Effector CD8-positive, alpha-beta T cell (primary cell): ENCODE measurements around the gene PAEP.

ENCODE experiments used
- DNase-seq: peaks from one replicate; lab custom pipeline; 2025; lab: John Stamatoyannopoulos, UW

The PAEP gene

DNA sequence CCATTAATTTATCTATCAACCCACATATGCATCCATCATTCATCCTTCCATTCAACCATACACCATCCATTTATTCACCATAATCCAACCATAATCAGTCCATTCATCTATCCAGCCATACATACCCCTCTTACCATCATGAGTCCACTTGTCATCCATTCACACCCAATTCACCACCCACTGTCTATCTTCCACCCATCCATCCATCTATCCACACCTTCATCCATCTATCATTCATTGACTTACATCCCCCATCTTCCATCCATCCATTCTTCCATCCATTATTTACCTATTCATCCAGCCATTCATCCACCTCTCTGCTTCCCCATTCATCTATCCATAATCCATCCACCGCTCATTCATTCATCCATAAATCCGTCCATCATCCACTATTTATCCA, 17.8 kb downstream of the PAEP start:
- no peak for DNase-seq

DNA sequence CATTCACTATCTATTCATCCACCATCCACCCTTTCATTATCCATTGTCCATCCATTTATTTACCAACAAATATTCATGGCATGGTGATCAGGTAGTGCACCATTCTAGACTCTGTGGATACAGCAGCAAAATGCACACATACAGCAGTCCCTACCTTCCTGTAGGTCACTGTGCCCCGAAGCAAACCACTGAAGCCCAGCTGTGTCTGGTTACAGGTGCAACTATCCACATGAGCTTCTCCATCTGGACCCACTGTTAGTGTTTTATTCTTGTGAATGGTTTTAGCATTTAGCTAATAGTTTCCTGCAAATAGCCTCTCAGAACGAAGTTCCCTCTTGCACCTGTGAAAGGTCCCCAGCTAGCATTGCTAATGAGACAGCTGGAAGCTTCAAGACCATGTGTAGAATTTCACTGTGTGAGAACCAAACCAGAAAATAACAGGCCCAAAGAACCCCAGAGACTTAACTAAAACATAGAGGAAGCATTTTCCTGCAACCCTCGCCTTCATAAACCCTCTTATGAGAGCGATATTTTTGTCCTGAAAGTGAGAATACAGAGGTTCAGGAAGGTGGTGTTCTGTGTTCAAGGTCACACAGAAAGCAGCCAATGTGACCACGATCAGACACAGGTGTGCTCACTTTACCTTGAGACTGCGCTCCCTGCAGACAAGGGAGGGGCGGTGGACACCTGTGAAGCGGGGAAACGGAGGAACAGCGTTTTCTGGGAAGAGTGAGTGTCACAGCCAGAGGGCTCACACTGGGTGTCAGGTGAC, 18.5 kb downstream of the PAEP start:
- DNase-seq: no peak

- DNase-seq: no peak
Measured at GRCh38 chr9:135580664-135581380, 19.3 kb downstream of the PAEP start.

DNA sequence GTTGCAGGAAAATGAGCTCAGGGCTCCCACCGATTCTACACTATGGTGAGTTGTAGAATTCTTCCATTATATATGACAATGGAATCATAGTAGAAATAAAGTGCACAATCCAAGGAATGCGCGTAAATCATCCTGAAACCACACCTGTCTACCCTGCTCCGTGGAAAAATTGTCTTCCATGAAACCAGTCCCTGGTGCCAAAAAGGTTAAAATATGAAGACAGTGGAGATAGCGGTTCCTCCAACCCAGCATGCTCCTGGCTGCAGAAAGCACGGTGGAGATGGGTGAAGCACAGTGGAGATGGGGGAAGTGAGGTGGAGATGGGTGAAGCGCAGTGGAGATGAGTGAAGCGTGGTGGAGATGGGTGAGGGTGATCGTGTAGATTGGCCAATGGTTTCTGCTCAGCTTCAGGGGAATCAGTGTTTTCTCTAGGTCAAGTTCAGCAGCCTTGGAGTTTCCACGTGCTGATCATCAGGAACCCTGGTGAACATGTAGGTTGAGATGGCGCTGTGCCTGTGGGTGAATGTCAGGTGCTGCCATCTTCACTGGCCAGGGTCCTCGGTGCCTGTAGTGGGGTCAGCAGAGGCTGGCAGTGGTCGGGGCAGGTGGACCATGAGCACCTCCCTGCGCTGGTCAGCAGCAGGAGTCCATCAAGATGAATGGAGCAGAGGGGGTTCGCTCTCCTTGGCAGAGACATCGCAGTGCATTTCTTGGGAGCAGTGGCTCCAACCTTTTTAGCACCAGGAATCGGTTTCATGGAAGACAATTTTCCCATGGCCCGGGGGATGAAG, 20.3 kb downstream of the PAEP start:
- DNase-seq: no peak

- DNase-seq: no peak
Measured at GRCh38 chr9:135582541-135582940, 21.0 kb downstream of the PAEP start.

GRCh38 chr9:135582966-135583687, 21.6 kb downstream of the PAEP start:
- DNase-seq: no peak

- DNase-seq: no peak
Measured at GRCh38 chr9:135583688-135584011, 22.1 kb downstream of the PAEP start.

- no peak for DNase-seq
Measured at GRCh38 chr9:135584371-135584770, 22.8 kb downstream of the PAEP start.

DNA sequence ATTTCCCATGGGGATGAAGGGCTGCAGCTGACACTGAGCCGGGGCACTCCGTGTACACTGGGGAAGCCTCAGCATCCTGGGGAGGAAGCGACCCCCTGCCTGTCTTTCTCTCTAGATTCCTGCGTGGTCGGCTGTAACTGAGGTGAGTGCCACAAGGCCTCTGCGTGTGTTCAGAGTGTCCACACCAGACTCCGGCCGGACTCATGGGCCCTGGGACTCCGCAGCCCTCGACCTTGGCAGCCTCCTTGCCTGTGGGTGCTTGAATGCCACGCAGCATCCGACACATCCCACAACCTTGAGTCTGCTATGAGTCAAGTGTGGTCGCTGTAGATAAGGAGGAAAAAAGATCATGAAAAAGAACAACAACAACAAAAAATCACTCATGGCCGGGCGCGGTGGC, 23.4 kb downstream of the PAEP start:
- DNase-seq: no peak

DNA sequence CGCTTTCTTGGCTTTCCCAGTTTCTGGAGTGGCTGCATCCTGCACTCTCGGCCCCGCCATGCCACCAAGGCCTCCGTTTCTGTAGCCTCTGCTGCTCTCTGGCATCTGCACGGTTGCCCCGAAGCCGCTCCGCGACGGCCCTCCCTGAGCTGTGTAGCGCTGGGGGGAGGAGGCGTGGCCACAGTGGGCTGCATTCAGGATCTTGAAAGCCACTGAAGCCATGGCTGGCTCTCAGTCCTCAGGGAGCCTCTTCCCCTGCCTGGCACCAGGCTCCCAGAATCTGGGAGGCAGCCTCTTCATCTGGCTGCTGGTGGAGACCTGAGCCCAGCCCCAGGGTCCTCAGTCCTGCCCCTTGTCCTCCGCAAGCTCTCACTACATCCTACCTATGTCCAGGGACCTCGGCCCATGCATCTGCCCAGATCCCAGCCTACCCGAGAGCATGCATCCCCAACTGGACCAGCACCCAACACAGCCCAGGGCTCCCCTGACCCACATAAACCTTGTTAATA, 25.1 kb downstream of the PAEP start:
- DNase-seq: no peak

DNA sequence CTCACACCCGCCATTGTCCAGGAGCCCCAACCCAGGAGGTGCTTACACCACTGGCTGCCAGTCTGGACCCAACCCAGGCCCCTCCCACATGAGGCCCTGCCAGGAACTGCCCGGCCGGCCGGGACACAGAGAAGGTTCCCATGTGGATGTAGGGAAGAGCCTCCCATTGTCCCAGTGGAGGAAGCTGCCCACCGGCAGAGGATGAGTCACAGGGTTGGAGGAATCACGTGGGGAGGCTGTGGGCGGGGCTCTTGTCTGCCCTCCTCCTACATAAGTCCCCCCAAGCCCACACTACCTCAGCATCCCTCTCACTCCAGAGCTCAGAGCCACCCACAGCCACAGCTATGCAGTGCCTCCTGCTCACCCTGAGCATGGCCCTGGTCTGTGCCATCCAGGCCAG, 26.1 kb downstream of the PAEP start:
- DNase-seq: no peak

DNA sequence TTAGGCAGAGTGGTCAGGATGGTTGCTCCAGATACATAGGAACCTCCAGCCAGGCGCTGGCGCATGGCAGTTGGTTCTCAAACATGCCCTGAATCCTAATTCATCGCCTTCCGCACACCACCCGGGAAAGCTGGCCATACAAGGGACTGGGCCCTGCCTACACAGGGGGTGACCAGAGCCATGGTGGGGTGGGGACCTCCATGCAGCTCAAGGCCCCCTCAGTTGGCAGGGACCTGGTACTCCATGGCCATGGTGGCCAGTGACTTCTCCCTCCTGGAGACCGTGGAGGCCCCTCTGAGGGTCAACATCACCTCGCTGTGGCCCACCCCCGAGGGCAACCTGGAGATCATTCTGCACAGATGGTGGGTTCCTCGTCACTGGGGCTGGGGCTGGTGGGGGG, 26.8 kb downstream of the PAEP start:
- DNase-seq: no peak

DNA sequence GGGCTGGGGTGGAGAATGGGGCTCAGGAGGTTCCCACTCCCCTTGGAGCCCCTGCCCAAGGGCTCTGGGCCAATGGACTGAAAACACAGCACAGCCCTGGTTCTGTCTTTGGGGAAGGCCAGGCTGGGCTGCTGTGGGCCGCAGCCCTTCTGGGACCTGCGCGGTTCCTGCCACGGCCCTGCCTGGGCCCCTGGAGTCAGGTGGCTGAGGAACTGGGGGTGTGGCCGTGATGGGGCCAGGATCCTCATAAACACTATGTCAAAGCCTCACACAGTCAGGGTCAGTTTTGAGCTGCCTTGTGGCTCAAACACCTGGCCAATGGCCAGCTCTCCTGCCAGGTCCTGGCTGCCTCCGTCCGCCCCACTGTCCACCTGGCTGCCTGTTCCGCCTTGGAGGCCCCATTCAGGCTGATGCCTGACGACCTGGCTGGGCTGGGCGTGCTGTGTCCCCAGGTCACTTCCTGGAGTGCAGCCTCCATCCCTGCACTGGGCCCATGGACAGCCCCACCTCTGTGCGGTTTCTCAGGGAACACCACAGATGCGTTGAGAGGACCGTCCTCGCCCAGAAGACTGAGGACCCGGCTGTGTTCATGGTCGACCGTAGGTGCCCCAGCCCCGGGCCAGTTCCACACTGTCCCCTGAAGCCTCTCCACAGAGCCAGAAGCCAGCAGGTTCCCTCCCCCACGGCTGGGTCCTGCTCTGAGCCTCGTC, 27.5 kb downstream of the PAEP start:
- DNase-seq: no peak

DNA sequence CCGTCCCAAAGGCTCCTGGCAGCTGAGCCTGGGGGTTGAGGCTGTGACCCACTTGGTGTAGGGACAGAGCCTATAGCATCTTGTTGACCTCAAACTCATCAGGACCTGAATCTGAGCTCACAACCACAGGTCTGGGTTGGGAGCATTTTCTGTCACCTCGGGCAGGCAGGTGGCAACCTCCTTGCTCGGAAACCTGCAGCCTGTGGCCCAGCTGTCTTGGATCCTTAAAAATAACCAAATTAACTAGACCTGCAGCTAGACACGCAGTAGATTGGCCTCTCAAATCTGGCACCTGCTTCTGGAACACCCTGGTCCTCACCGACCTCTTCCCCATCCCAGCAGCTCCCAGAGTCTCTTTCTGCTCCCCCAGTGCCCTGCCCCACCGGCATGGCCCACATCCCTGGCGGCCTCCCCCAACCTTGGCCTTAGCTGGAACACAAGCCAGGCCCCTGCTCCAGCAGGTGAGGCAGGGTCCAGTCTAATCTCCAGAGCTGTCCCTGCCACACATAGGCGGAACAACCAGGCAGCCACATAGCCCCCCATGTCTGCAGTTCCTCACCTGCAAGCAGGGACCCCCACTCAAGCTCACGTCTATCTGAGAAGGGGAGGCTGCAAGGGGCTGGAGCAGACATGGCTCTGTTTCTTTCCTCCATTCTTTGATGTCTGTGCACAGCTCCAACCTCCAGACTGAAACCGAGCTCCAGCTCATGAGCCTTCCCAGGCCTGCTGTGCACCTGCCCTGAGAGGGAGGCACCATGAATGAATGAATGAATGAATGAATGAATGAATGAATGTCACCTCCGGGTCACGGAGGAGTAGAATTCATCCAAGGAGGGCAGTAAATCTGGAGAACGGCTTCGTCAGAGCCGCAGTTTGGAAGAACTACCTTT, 28.3 kb downstream of the PAEP start:
- no peak for DNase-seq

DNA sequence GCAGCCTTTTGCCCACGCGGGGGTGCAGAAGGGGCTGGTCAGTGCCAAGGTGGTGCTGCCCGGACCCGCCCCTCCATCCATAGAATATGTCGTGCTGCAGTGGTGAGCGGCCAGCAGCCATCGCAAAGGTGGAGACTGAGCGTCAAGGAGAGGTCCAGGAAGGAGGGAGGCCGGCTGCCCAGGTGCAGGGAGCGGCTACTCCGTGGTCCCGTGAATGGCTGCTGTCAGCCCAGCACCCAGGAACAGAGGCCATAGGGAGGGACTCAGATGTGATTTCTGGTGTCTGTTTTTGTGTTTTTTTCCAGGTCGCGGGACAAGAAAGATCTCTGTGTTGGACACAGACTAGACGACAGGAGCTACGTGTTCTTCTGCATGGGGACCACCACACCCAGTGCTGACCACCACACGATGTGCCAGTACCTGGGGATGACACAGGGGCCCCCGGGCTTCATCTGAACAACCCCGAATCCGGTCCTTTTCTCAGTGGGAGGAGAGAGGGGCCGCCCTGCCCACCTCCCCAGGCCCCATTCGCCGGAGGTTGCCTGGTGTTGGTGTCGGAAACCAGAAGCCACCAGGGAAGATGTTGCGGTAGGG, 29.0 kb downstream of the PAEP start:
- no peak for DNase-seq

DNA sequence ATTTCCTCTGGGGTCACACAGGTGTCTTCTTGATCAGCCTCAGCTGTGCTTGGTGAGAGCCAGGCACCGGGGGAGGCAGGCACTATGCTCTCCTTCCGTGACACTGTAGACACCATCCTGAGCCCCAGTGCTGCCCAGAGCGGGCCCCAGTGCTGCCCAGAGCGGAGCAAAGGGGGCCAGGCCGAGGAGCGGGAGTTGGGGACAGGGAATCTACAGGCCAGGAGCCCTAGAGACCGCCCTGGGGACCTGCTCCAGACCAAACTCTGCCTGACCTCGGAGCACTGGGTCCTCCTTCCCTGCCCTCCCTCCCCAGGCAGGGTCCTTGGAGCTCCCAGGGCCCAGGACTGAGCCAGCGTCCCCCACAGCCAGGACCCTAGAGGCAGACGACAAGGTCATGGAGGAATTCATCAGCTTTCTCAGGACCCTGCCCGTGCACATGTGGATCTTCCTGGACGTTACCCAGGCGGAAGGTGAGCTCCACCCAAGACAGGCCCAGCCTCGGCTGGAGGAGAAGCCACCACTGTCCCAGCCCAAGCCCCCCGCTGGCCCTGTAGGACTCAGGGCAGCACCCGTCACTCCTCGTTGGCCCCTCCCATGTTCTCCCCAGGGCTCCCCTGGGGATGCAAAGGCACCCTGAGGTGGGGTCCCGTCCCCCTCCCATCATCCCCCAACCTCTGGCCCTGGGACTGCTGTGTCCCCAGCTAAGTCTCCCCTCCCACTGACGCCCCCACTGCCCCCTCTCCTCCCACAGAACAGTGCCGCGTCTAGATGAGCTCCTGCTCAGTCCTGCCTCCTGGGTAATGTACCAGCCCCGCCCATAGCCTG, 30.2 kb downstream of the PAEP start:
- DNase-seq: no peak

GRCh38 chr9:135592331-135592590, 30.7 kb downstream of the PAEP start:
- no peak for DNase-seq

- DNase-seq: no peak
Measured at GRCh38 chr9:135592625-135593024, 31.1 kb downstream of the PAEP start.

DNA sequence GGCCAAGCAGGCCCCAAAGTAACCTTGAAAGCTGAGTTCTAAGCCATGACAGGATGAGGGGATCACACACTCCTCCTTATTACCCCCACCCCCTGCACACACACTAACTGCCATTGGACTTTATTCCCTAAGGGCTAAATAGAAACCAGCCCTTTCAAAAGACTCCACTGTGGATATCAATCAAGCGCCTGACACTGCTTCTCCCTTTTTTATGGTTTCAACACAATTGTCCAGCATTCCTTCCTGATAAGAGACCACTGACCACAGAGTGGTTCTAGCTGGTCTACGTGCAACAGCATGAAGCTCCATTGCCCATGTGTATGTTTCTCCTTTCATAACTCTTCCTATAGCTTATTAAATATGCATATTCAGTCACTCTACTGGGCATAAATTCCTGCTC, 34.7 kb downstream of the PAEP start:
- no peak for DNase-seq
